ENCODE data around the gene PRR33.

The PRR33 gene

DNA sequence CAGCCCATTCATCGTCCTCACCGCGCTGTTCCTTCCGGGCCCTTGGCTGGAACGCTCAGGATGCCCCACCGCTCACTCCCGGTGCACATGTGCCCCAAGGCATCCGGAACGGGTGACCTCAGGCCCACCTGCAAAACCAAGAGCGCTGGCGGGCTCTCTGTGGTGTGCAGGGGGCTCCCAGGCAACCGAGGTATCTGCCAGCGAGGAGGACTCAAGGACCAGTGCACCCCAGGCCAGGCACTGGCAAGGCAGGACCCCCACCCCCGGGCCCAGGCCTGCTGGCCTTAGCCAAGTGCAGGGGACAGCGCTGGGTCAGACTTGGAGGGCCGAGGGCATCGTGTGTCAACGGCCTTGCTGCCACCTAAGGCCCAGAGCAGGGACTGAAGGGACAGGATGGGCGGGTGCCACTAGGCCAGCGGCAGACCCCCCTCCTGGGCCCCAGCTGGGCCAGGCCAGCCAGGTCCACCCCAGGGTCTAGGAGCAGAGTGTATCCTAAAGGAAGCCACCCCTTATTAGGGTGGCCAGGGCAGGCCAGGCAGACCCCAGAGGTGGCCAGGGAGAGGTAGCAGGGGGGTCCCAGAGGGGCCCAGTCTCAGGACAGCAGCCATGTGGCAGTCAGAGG is 36.3 kb upstream of the PRR33 start:
- DNase-seq (ENCODE audit: low read depth): no peak

DNA sequence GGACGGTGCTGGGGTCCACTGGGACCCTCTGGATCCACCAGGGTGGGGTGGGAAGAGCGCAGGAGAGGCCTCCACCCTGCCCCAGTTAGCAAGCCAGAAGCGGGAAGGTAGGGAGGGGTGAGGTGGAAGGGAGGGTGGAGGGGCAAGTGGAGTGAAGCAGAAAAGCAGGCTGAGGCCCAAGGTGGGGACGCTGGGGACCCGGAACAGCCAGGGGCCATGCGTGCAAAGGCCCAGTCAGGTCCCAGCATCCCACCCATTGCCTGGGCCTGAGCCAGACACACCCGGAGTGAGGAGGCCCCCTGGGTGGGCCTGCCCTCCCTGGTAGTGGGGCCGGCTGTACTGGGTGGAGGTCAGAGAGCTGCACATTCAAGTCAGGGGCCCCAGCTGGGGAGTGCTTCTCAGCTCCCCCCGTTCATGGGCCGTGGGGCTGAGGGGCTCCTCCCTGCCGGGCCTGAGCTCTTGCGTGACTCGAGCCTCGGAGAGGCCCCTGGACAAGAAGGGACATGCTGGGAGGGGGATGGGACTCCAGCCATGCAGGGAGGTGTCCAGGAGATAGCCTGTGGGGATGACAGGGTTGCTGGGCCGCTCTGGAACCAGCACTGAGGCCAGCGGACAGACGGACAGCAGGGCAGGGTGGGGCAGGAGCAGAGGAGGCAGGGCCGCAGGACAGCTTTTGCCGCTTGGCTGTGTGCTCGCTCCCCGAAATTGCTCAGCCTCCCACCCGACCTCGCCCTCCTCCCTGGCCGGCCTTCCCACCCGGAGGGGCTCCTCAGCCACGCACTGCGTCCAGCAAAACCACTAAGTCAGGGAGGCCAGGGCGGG is 35.5 kb upstream of the PRR33 start:
- DNase-seq (ENCODE audit: low read depth): no peak

DNA sequence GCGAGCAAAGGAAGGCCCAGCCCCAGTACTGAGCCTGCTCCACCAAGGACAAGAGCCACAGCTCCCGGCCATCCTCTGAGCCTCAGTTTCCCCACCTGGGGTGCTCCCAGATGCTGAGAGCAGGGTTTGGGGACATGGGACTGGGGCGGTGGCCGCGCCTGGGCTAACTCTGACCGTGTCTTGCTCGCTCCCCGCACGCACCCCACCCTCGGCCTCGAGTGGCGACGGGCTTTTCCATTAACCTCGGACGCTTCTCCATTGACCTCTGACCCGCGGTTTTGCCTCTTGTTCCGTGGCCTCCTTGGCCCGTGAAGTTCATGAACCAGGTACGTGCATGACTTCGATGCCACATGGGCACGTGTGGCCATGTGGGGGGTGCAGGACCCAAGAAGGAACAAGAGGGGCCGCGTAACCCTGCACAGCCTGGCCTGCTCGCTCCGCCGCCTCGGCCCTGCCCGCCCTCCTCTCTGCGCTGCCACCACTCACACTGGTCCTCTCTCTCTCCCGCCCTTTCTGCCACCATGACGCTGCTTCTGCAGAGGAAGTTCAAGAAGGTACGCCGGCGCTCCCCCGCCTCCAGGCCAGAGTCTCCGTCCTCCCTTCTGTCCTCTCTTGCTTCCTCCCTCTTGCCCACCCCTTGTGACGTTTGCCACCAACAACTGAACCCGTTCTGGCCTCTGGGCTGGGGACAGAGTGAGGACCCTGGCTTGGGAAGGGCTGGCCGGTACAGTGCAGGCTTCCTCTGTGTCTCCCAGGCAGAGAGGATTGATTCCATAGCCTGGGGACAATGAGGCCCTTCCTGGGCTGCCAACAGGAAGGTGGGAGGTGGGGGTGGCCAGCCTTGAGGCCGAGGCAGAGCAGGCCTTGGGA is 34.7 kb upstream of the PRR33 start:
- no peak for DNase-seq (ENCODE audit: low read depth)

DNA sequence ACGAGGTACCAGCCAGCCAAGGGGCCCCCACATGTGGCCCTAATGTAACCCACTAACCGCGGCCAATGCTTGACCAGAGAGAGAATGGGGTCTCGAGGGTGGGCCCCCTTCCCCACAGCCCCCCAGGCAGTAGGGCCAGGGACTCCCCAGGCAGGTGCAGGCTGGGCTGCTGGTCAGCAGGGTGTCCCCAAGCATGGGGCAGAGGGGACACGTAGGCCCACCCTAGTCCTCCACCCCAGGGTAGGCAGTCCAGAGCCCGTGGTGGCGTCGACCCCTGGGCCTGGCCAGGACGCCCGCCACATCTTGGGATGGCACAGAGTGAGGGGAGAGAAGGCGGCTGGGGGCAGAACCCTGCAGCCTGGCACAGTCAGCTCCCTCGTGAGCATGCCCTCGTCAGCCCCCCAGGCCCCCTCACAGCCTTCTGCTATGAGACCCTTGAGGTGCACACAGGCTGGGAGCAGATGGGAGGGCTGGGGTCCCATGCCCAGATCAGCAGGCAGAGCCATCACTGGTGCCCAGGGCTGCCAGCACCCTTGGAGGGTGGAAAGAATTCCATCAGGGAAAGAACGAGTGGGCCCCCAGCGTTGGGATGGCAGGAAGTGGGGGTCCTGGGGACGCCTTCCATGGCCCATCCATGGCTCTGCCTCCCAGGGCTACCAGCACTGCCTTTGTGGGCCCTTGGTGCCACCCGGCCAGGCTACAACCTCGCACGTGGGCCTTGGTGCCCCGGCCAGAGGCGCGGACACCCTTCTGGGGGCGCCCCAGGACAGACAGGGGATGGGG is 33.9 kb upstream of the PRR33 start:
- DNase-seq (ENCODE audit: low read depth): no peak

DNA sequence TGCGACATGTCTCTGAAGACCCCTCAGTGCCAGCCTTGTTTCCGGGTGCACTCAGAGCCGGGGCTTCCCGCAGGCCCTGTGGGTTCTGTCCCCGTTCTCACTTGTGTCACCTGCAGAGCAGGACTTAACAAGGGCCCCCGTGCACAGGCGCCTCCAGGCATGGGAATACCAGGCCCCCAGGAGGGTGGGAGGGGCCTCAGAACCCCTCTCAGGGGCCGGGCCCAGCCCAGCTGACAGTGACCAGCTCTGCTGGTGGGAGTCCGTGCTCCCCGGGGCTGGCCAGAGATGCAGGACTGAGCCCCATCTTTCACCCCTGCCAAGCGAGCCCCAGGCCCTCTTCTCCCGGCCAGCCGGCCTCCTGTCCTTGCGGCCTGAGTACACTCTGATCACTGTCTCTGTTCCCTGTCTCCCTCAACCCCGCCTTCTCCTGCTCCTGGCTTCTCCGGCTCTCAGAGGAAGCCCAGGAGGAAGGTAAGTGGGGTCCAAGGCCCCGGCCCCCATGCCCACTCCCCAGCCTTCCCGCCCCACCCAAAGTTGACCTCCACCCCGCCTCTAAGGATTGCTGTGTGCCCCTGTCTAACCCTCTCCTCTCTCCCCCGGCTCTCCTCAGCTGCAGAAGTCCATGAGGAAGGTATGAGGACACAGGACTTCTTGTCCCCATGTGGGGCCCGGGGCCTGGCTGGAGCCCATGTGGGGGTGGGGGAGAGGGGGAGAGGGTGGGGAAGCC is 33.1 kb upstream of the PRR33 start:
- no peak for DNase-seq (ENCODE audit: low read depth)

DNA sequence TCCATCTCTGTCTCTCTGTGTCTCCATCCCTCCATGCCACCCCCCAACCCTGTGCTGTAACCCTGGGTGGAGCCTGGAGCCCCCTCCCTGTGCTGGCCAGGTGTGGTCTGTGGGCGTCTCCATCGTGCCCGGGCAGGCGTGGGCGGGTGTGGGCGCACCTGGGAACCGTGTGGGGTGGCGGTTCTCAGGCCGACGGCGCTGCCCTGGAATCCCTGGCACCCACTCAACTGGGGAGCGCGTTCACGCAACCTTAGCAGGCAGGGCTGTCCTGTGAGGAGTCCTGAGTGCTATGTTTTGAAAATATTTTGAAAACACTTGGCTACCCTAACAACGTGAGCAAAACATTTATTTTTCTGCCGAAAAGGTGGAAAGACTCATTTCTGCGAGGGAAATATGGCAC is 32.5 kb upstream of the PRR33 start:
- no peak for DNase-seq (ENCODE audit: low read depth)

DNA sequence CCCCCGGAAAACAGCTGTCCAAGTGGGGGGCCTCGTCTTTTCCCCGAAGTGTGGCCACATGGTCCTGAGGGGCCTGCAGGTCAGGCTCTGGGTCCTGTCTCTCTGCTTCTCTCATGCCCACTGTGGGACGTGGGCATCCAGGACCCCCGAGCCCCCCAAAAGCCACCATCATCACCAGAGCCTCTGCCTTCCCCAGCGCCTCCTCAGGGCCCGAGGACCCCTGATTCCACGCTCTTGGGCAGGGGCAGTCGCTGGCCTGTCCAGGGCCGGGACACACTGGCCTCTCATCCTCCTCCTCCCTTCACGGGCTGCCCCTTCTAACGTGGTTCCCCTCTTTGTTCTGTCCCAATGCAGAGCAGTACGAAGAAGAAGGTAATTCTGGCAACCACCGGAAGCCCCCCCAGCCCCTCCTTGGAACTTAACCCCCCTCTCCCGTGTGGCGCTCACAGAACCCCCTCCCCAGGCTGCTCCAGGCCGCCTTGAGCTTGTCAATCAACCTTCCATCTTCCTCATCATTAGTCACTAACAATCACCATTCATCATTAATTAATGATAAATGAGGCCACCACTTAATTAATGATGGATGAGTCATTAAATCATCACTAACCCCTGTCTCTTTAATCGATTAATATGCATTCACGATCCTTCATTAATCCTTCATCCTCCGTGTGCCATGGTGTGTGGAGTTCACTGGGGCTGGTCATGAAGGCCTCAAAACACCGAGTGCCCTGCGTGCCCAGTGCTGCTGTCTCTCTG is 31.7 kb upstream of the PRR33 start:
- no peak for DNase-seq (ENCODE audit: low read depth)

DNA sequence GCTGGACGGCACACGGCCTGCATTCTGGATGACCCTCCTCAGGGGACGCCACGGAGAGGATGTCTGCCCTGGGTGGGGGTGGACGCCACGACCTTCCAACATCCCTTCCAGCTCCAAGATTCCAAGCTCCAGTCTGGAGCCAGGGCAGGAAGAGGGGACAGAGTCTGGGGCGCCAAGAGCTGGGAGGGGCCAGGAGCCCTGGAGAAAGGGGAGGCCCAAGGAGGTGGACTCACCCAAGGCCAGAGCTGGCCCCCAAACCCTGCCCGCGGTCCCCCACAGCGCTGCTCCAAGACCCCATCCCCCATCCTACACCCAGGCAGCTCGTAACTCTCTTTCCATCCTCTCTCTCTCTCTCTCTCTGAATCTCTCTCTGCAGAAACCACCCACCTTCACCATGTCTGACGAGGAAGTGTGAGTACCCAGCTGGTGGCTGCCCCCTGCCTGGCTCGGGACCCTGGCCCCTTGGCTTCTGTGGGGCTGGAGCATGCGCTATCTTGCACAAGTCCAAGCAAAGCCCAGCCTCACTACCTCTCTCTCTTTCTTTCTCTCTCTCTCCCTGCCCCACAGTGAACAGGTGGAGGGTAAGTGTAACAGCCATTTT is 30.9 kb upstream of the PRR33 start:
- DNase-seq (ENCODE audit: low read depth): no peak

DNA sequence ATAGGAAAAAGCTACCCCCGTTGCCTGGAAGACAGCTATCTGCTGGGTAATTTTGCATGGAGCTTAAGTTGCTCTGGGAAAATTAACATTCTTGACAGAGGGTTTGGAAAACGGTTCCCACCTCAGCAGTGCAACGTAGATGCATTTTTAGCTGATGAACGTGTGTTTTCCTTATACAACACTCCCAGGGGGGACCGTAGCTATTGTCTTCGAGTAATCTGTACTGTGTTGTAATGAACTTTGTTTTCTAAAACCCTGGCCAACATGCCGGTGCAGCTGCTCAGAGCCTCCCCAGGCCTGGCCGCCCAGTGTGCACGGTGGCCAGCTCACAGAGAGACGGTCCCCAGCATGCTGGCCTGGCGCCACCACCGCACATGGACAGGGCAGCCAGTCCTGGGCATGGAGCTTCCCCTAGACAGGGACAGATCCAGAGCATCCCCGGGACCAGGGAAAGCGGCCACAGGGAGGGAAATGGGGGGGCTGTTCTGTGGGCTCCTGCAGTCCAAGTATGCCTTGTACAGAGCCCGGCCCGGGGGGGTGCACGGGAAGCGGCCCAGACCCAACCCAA is 30.0 kb upstream of the PRR33 start:
- DNase-seq (ENCODE audit: low read depth): no peak

DNA sequence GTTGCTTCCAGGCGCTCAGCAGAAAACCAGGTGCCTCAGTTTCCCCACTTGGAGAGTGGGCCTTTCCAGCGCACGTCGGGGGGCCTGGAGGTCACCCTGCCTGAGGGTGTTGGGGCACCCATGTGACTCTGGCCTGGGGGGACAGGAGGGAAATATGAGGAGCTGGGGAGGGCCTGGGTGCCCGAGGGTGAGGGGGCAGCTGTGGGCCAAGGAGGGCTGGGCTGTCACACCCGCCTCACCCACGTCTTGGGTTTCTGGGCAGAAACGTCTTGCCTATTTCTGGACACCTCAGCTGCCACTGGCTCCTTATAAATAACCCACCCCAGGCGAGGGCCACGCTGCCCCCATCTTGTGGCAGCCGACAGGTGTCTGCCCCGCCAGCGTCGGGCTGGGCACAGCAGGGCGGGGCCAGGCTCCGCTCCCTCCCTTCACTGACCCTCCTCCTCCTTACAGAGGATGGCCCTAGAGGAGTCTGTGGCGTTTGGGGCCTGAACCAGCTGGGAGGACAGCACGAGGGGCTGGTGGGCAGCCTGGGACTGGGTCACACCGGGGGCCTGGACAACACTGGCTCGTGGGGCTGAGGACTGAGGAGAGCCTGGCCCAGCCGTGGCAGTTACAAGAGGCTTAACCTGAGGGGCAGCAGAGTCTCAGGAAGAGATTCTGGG is 29.3 kb upstream of the PRR33 start:
- no peak for DNase-seq (ENCODE audit: low read depth)

DNA sequence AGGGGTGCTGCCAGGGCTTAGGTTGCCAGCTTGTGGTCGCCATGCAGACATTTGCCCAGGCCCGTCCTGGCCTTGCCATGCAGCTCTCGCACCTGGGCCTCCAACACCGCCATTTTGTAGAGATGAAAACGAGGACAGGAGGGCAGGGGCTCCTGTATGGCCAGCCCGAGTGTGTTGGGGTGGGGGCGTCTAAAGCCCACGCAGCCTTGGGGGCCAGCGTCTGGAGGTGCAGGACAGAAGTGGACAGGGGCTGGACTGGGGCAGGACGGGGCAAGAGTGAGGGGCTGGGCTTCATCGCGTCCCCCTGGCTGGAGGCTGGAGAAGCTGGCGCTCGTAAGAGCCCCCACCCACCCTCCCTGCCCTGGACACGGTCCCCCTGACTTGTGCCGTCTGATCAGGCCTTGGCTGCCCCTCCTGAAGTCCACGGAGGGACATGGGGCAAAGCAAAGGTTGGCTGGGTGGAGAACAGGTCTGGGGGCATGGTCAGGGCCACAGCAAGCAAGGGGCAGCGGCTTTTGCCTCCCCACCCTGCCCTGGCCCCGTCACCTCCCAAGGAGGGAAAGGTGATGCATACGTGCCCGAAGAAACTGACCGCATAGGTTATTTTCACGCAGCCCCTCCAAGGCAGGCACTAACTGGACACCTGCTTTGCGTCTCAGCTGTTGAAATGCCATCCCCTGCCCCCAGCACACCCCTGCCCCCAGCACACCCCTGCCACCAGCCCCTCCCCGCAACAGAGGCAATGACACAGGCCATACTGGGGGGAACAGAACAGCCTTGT is 28.6 kb upstream of the PRR33 start:
- DNase-seq (ENCODE audit: low read depth): no peak

DNA sequence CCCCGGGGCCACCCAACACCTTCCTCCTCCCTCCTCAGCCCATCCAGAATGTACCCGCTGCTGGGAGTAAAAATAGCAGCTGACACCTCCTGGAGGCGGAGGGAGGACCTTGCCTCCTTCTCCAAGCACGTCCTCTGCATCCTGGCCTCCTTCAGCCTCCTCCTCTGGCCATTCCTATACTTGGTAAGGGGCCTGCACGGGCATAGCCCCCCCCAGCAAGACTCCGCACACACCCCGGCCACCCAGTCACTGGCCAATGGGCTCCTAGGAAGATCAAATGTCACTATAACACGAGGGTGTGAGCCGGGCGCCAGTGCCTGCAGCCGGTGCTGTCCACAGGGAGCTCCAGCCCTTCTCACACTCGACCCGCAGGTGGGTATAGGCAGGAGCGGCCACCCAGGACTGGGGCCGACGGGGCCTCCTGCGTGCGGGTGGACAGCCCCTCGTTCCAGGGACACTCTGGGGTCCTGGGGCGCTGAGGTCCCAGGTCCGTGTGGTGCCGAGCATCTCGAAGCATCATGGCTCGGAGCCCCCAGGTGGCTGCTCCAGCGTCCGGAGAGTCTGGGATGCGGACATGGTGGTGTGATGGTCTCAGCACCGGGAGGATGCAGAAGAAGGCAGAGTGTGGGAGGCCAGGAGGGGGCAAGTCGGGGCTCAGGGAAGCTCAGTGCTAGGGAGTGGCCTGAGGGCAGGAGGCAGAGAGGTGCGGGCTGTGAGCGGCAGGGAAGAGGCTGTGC is 27.9 kb upstream of the PRR33 start, which contains the start of gene TNNT3:
Gene TNNT3 (plus strand): TSS at position 313 of the 737 bp plus-strand sequence. CDS start 3,172 bp downstream, outside the sequence.
- DNase-seq (ENCODE audit: low read depth): no peak

DNA sequence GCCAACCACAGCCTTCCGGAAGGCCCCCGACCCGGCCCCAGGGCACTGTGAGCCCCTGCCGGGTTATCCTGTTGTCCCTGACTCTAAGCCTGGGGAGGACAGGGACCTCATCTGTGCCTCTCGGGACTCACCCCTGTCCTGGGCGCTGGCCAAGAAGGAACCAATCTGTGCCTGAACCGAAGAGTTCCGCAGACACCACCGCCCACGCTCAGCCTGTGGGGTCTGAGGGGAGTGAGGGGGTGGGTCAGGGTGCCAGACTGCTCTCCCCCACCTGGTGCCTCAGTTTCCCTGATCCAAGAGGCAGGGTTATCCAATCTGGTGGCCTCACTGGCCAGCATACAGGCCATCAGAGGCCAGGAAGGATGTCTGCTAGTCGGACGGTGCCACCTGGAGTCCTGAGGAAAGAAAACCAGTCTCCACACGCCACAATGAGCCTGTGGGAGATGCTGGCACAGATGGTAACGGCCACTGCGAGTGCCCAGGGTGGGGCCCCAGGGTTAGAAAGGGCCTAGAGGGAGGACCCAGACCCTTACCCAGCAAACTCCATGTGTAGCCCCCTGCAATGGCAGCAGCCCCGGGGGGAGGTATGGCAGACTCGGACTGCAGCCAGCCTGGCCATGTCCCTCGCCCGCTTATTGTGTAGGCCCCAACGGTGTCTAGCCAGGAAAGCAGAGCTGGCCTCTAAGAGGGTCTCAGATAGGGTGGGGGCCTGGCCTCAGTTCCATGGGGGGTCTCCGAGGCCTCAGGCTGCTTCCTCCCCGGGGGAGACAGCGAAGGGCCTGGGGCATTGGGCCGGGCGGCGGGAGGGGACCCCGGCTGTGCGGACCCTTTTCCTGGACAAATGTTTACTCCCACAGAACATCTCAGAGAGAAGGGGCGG is 27.0 kb upstream of the PRR33 start:
- DNase-seq (ENCODE audit: low read depth): no peak

DNA sequence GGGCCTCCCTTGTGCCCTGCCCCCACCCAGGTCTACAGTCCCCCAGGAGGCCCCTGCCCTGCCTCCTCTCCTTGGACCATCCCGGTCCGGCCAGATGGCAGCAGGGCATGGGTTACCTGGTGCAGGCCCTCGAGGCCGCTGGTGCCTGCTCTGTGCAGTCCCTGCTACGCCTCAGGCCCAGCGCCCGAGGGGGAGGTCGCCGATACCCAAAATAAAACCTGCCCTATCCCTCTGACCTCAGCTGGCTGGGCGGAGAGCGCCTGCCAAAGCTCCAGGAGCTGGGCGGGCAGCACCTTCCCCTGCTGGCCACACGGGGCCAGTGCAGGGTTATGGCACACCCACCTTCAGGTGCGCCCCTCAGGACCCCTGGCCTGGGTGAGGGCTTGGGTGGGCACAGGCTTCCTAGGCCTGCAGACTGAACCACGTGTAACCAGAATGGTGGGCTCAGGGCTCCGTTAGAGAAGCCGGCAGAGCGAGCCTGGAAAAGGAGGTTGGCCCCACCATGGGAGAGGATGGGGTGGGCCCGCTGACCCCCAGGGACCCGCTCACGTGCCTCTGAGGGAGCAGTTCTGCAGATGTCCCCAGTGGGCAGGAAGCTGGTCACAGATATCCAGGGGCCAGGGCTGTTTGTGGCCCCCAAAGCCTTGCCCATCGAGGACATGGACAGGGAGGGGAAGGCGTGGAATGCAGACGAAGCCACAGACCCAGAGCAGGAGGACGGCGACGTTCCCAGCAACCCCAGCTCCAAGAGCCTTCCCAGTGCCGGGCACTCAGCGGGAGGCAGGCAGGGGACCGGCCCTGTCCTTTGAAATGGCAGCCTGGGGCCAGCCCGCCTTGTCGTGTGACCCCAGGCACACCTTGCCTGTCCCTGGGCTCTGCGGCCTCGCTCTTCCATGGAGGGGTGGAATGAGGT is 26.1 kb upstream of the PRR33 start:
- no peak for DNase-seq (ENCODE audit: low read depth)

DNA sequence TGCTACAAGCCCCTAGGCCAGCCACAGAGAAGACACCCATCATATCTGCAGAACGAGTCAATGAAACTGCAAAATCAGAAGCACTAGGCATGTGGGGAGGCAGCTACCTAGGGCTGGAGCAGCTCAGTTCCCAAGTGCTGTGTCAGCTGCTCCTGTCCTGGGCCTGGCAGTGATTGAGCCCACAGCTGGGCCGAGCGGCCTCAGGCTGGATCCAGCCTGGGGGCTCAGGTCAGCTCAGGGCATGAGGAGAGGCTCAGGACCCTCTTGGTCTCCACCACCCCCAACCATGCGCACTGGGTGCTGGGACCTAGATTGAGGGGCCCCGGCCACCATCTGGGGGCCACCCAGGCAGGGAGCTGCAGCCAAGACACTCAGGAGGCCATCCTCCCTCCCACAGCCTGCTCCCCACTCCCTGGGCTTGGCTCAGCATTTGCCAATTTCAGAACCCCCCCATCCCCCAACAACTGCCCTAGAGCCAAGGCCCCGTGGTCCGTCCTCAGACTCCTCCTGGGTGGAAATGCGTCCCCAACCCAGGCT is 25.4 kb upstream of the PRR33 start:
- no peak for DNase-seq (ENCODE audit: low read depth)
